ES-I3 (cell line): ENCODE results near the gene EIF4A2.
A peak's percentile ranks its signal among the peaks of the same experiment; 100 is the strongest.

Experiments used
- H3K36me3 ChIP-seq: 2 replicates; pipeline ENCODE4 v1.6.1; 2013; ENCODE audit warnings: mild to moderate bottlenecking, low read length, control low read depth, moderate library complexity; ENCODE audit not compliant: insufficient read depth
- H3K4me1 ChIP-seq: 2 replicates; pipeline ENCODE4 v1.6.1; 2013; ENCODE audit warnings: mild to moderate bottlenecking, control low read depth, low read length; ENCODE audit not compliant: insufficient read depth
- H3K9ac ChIP-seq: 2 replicates; pipeline ENCODE4 v1.6.1; 2013; ENCODE audit warnings: low read depth, mild to moderate bottlenecking, low read length, moderate library complexity
- H3K9me3 ChIP-seq: 2 replicates; pipeline ENCODE4 v1.6.1; 2013; ENCODE audit warnings: mild to moderate bottlenecking, low read length, moderate library complexity; ENCODE audit not compliant: control insufficient read depth, insufficient read depth

Gene EIF4A2

GRCh38 chr3:186772281-186772694 lies 11.1 kb upstream of the EIF4A2 start:
- H3K9ac ChIP-seq, result peak overlapping the region; percentile 45; the same call in 1 of the 2 replicates
- H3K4me1 ChIP-seq, result peaks cover 10% of the 10 kb centered on the region; the same call in 1 of the 2 replicates

GRCh38 chr3:186772701-186773417 lies 10.5 kb upstream of the EIF4A2 start:
- no peaks in the 10 kb centered on the region for H3K9me3 ChIP-seq
- H3K4me1 ChIP-seq, result peaks cover 10% of the 10 kb centered on the region; the same call in 1 of the 2 replicates
- peak overlapping the region; percentile 45; the same call in 1 of the 2 replicates for H3K9ac ChIP-seq
- no peaks in the 10 kb centered on the region for H3K36me3 ChIP-seq

More at GRCh38 chr3:186772281-186772694, 11.1 kb upstream of the EIF4A2 start:
- no peaks in the 10 kb centered on the region for H3K9me3 ChIP-seq
- no peaks in the 10 kb centered on the region for H3K36me3 ChIP-seq

- Histone ChIP-seq H3K9ac (no peak overlapping the region), H3K4me1 (peaks cover 10% of the 10 kb centered on the region; the same call in 1 of the 2 replicates), H3K36me3 (no peaks in the 10 kb centered on the region), H3K9me3 (no peaks in the 10 kb centered on the region)
Observed at GRCh38 chr3:186775999-186776398, 7.4 kb upstream of the EIF4A2 start.

- peaks cover 8% of the 10 kb centered on the region for H3K4me1 ChIP-seq
Observed at GRCh38 chr3:186779204-186779603, 4.2 kb upstream of the EIF4A2 start.

GRCh38 chr3:186782542-186783057 lies 777 bp upstream of the EIF4A2 start:
- Histone ChIP-seq H3K36me3 (peaks cover 35% of the 10 kb centered on the region), H3K4me1 (peaks cover 2% of the 10 kb centered on the region; the same call in 1 of the 2 replicates), H3K9ac (peak overlapping the region; percentile 99), H3K9me3 (no peaks in the 10 kb centered on the region)

More at GRCh38 chr3:186779204-186779603, 4.2 kb upstream of the EIF4A2 start:
- peaks cover under 1% of the 10 kb centered on the region; the same call in 1 of the 2 replicates for H3K36me3 ChIP-seq
- H3K9me3 ChIP-seq, result no peaks in the 10 kb centered on the region
- H3K9ac ChIP-seq, result no peak overlapping the region

GRCh38 chr3:186783731-186784515 lies 546 bp downstream of the EIF4A2 start:
- peak overlapping the region; percentile 99 for H3K9ac ChIP-seq
- no peaks in the 10 kb centered on the region for H3K9me3 ChIP-seq
- peaks cover 47% of the 10 kb centered on the region for H3K36me3 ChIP-seq
- H3K4me1 ChIP-seq, result peaks cover 2% of the 10 kb centered on the region; the same call in 1 of the 2 replicates

GRCh38 chr3:186784820-186785494 lies 1.6 kb downstream of the EIF4A2 start:
- Histone ChIP-seq H3K9me3 (no peaks in the 10 kb centered on the region), H3K36me3 (peaks cover 50% of the 10 kb centered on the region), H3K9ac (peak overlapping the region; percentile 99), H3K4me1 (peaks cover 2% of the 10 kb centered on the region; the same call in 1 of the 2 replicates)

- Histone ChIP-seq H3K36me3 (peaks cover 50% of the 10 kb centered on the region), H3K9me3 (no peaks in the 10 kb centered on the region), H3K9ac (peak overlapping the region; percentile 99), H3K4me1 (peaks cover 2% of the 10 kb centered on the region; the same call in 1 of the 2 replicates)
Observed at GRCh38 chr3:186785495-186786018, 2.2 kb downstream of the EIF4A2 start.

- Histone ChIP-seq H3K36me3 (peaks cover 50% of the 10 kb centered on the region), H3K4me1 (0 out of 2 replicates have a peak, but pooled peaks cover 1% of the 10 kb centered on the region), H3K9ac (0 out of 2 replicates have a peak overlapping the region, but pooled peaks have one; percentile 7), H3K9me3 (no peaks in the 10 kb centered on the region)
Observed at GRCh38 chr3:186786922-186787321, 3.5 kb downstream of the EIF4A2 start.

GRCh38 chr3:186787642-186788481 lies 4.5 kb downstream of the EIF4A2 start:
- Histone ChIP-seq H3K4me1 (no peaks in the 10 kb centered on the region), H3K36me3 (peaks cover 50% of the 10 kb centered on the region), H3K9me3 (no peaks in the 10 kb centered on the region), H3K9ac (no peak overlapping the region)

- Histone ChIP-seq H3K9me3 (no peaks in the 10 kb centered on the region), H3K36me3 (peaks cover 50% of the 10 kb centered on the region), H3K4me1 (no peaks in the 10 kb centered on the region), H3K9ac (no peak overlapping the region)
Observed at GRCh38 chr3:186788482-186789370, 5.3 kb downstream of the EIF4A2 start.

GRCh38 chr3:186789554-186790260 lies 6.3 kb downstream of the EIF4A2 start:
- Histone ChIP-seq H3K9me3 (no peaks in the 10 kb centered on the region), H3K9ac (no peak overlapping the region), H3K36me3 (peaks cover 51% of the 10 kb centered on the region), H3K4me1 (no peaks in the 10 kb centered on the region)
